Ovary (tissue), 3 donors: Measurements from ENCODE around the gene COL28A1.

Experiments
- EP300 ChIP-seq: sonication (generic); formaldehyde crosslinking; IDR thresholded peaks from one replicate; pipeline ENCODE4 v1.6.1; 2017; ENCODE audit warnings: antibody characterized with exemption
- POLR2A ChIP-seq: fragments of 450-650 bp; IDR thresholded peaks from one replicate; pipeline ENCODE4 v1.6.1; 2017; ENCODE audit warnings: antibody characterized with exemption, mild to moderate bottlenecking, moderate library complexity
- TF ChIP-seq, protein P1 (sequence below), 3 donors: fragments of 450-650 bp in 2 of 3; fragments of 200-600 bp in 1 of 3; IDR thresholded peaks; one replicate each; pipeline versions ENCODE4 v1.5.1 to v1.8.0; 2016 to 2022; ENCODE audit warnings: antibody characterized with exemption in 3 of 3, mild to moderate bottlenecking in 1 of 3
- donor health status: DM: no; HTN: no; CAD: no.

GRCh38 chr7:7498856-7499255 is 36.8 kb downstream of the COL28A1 start:
- TF ChIP-seq EP300 (no peak), POLR2A (no peak)
- TF ChIP-seq, protein P1, sequence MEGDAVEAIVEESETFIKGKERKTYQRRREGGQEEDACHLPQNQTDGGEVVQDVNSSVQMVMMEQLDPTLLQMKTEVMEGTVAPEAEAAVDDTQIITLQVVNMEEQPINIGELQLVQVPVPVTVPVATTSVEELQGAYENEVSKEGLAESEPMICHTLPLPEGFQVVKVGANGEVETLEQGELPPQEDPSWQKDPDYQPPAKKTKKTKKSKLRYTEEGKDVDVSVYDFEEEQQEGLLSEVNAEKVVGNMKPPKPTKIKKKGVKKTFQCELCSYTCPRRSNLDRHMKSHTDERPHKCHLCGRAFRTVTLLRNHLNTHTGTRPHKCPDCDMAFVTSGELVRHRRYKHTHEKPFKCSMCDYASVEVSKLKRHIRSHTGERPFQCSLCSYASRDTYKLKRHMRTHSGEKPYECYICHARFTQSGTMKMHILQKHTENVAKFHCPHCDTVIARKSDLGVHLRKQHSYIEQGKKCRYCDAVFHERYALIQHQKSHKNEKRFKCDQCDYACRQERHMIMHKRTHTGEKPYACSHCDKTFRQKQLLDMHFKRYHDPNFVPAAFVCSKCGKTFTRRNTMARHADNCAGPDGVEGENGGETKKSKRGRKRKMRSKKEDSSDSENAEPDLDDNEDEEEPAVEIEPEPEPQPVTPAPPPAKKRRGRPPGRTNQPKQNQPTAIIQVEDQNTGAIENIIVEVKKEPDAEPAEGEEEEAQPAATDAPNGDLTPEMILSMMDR (IDR thresholded peaks at IDR 0.05), result no peak
